ENCODE data around the gene WDR7. TPM values are rescaled to one million over a fixed set of nuclear protein-coding genes. Genes with fewer than 3 reads are reported as not detected.

Gene WDR7
- total and polyA plus RNA-seq, 2 of the 4 experiments (the other 2 are of a cell fraction), result 3.7 to 23.3 TPM

DNA sequence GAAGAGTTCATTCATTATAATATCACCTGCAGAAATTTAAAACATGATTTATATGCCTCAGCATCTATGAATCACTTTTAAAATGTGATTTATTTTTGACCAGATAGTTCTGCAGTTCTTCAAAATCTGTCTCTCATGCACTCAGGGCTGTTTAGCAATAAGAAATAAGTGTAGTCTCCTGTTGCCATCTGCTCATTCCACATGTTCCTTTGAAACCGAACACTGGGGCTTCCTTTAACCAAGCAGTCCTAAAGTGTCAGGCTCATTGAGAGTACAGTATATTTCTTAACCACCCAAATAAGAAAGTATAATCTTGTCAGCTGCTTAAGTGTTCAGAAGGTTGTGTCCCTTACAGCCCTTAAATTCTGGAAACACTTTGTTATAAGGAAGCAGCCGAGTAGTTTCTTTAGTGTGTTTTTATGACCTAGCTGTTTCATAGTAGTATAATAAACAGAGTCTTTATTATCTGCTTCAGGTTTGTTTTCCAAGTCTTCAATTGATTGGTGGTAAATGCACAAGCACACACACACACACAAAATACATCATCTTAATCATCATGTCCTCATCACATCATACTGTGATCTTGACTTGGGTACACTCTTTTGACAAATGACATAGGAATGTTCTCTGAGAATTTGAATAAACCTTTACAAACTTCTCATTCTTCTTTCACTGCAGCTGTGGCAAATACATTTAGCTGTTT is 10.4 kb downstream of the WDR7 start:
- H3K4me1 ChIP-seq (ENCODE audit: control insufficient read depth, insufficient read depth, low read length), result no peaks in the 10 kb centered on the region
- no peak overlapping the region for H3K56ac ChIP-seq (ENCODE audit: extremely low read depth, insufficient read depth, low read length)
- H3K23ac ChIP-seq (ENCODE audit: low read depth, low read length), result no peak overlapping the region
- H3K14ac ChIP-seq (replicated peaks; ENCODE audit: low read depth, low read length), result no peak overlapping the region
- no peak overlapping the region for H3K18ac ChIP-seq (ENCODE audit: low read depth, low read length)
- no peak for TF ChIP-seq SMC3 (IDR thresholded peaks at IDR 0.05; ENCODE audit: low read depth, low read length)
- TF ChIP-seq POLR2A (IDR thresholded peaks at IDR 0.05; ENCODE audit: low read depth, low read length), result no peak
- no peak for TF ChIP-seq BHLHE40 (IDR thresholded peaks at IDR 0.05; ENCODE audit: low read depth, low read length)
- TF ChIP-seq, protein P1, sequence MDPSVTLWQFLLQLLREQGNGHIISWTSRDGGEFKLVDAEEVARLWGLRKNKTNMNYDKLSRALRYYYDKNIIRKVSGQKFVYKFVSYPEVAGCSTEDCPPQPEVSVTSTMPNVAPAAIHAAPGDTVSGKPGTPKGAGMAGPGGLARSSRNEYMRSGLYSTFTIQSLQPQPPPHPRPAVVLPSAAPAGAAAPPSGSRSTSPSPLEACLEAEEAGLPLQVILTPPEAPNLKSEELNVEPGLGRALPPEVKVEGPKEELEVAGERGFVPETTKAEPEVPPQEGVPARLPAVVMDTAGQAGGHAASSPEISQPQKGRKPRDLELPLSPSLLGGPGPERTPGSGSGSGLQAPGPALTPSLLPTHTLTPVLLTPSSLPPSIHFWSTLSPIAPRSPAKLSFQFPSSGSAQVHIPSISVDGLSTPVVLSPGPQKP (IDR thresholded peaks at IDR 0.05; ENCODE audit: borderline replicate concordance, low read depth, low read length), result no peak
- no peak for TF ChIP-seq FOS (IDR thresholded peaks at IDR 0.05; ENCODE audit: low read depth, low read length)
- no peak for TF ChIP-seq RAD21 (IDR thresholded peaks at IDR 0.05; ENCODE audit: low read length)
- no peak for TF ChIP-seq RFX5 (IDR thresholded peaks at IDR 0.05; ENCODE audit: low read depth, low read length)
- TF ChIP-seq, protein P2, sequence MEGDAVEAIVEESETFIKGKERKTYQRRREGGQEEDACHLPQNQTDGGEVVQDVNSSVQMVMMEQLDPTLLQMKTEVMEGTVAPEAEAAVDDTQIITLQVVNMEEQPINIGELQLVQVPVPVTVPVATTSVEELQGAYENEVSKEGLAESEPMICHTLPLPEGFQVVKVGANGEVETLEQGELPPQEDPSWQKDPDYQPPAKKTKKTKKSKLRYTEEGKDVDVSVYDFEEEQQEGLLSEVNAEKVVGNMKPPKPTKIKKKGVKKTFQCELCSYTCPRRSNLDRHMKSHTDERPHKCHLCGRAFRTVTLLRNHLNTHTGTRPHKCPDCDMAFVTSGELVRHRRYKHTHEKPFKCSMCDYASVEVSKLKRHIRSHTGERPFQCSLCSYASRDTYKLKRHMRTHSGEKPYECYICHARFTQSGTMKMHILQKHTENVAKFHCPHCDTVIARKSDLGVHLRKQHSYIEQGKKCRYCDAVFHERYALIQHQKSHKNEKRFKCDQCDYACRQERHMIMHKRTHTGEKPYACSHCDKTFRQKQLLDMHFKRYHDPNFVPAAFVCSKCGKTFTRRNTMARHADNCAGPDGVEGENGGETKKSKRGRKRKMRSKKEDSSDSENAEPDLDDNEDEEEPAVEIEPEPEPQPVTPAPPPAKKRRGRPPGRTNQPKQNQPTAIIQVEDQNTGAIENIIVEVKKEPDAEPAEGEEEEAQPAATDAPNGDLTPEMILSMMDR (conservative IDR thresholded peaks at IDR 0.05; ENCODE audit: low read depth, low read length), result no peak
- no peak for TF ChIP-seq MXI1 (IDR thresholded peaks at IDR 0.05; ENCODE audit: borderline replicate concordance, low read depth, low read length)
- ChIA-PET CTCF (no interaction called here), POLR2A (ENCODE audit: unreplicated experiment) (interaction anchor here (1.8 kb wide), 1 partner anchor 10 kb away, joined by 4 read pairs; the partner anchor contains the start of gene WDR7)
- H4K8ac ChIP-seq (ENCODE audit: low read depth in 2 of 2, low read length in 2 of 2), result no peak overlapping the region
- ATAC-seq (ENCODE audit: low read depth), result peak; percentile 48
- DNase-seq, result peak; percentile 21
- H2BK120ac ChIP-seq (ENCODE audit: low read depth, low read length), result no peak overlapping the region
- no peak overlapping the region for H2BK15ac ChIP-seq (ENCODE audit: low read depth, low read length)
- WGBS, 2 experiments (ENCODE audit: extremely low coverage in 2 of 2, insufficient read length in 1 of 2), result no CpG with 5 or more reads among the region's 2 CpGs
- dilution Hi-C loops (cut with HindIII; ENCODE audit: low sequenced_read_pairs, unreplicated experiment) (no loop called here), intact Hi-C loops (cut with micrococcal nuclease) (no loop called here), in situ Hi-C loops (cut with MboI; ENCODE audit: low sequenced_read_pairs) (no loop called here)
- no peak overlapping the region for H3K4me2 ChIP-seq (ENCODE audit: low read depth, low read length)
- no peak overlapping the region for H2BK5ac ChIP-seq (ENCODE audit: low read depth, low read length, poor library complexity, severe bottlenecking)
- no peaks in the 10 kb centered on the region for H3K9me3 ChIP-seq (ENCODE audit: control insufficient read depth, insufficient read depth, low read length)
- H3K4ac ChIP-seq (ENCODE audit: low read depth, low read length), result no peak overlapping the region
- no peak overlapping the region for H4K91ac ChIP-seq (ENCODE audit: insufficient read depth, low read depth, low read length)
- H2AK9ac ChIP-seq (replicated peaks; ENCODE audit: low read depth, low read length, poor library complexity), result no peak overlapping the region
- no peak overlapping the region for H3K4me3 ChIP-seq (ENCODE audit: insufficient read depth, low read depth, low read length)
- peaks cover 27 to 32% of the 10 kb centered on the region in 2 experiments for H3K79me1 ChIP-seq (ENCODE audit: low read depth in 1 of 2, low read length in 2 of 2)
- BruUV-seq (replicated peaks), result no TSS peak
- H3K27me3 ChIP-seq (ENCODE audit: control insufficient read depth, insufficient read depth, low read length), result no peaks in the 10 kb centered on the region
- H4K5ac ChIP-seq (ENCODE audit: low read depth, low read length), result no peak overlapping the region
- no peaks in the 10 kb centered on the region for H3K36me3 ChIP-seq (ENCODE audit: control insufficient read depth, insufficient read depth, low read length)
- no peak overlapping the region for H3K27ac ChIP-seq (ENCODE audit: insufficient read depth, low read length)
- no peak overlapping the region for H2BK20ac ChIP-seq (ENCODE audit: low read depth, low read length)
- no peak overlapping the region for H2AFZ ChIP-seq (replicated peaks; ENCODE audit: low read length, poor library complexity)
- no peak overlapping the region for H2AK5ac ChIP-seq (ENCODE audit: low read depth, low read length)
- peaks cover 3% of the 10 kb centered on the region; the same call in 1 of the 2 replicates for H3K9me1 ChIP-seq (ENCODE audit: insufficient read depth, low read length)
- peaks cover 3% of the 10 kb centered on the region; the same call in 1 of the 2 replicates for H4K20me1 ChIP-seq (ENCODE audit: insufficient read depth, low read length)
- no peak overlapping the region for H3K9ac ChIP-seq (ENCODE audit: low read depth, low read length)
